Naive B cell (primary cell): ENCODE measurements around the gene TRAPPC5. TPM values are rescaled to one million over a fixed set of nuclear protein-coding genes. Genes with fewer than 3 reads are reported as not detected.
"Not testable (repeated sequence)": the region's sequence is repeated elsewhere in the genome, so short reads cannot be mapped to it uniquely, and the experiment has no call there.

Experiments
- ATAC-seq, 2 donors: fragments of 150-1000 bp; cut with Tn5 transposase; 2 replicates each; pipeline ENCODE4 v1.10.0; 2021; ENCODE audit warnings: low read depth in 2 of 2, mild to moderate bottlenecking in 2 of 2, moderate library complexity in 2 of 2
- DNase-seq: peaks from one replicate; pipeline ENCODE4 v3.0.0; 2022
- H3K27ac Mint-ChIP-seq, 6 donors: one replicate each; pipeline ENCODE4 v1.8.0; 2020 to 2022; ENCODE audit warnings: mild to moderate bottlenecking in 6 of 6, mixed read lengths in 6 of 6, moderate library complexity in 5 of 6, inconsistent platforms in 2 of 6
- H3K27me3 Mint-ChIP-seq, 3 donors: one replicate each; pipeline ENCODE4 v1.8.0; 2021 to 2022; ENCODE audit warnings: mixed read lengths in 3 of 3, mild to moderate bottlenecking in 1 of 3
- H3K36me3 Mint-ChIP-seq, 2 donors: one replicate each; pipeline ENCODE4 v1.8.0; 2020 to 2022; ENCODE audit warnings: mixed read lengths in 2 of 2, inconsistent platforms in 1 of 2, mild to moderate bottlenecking in 1 of 2
- H3K4me1 Mint-ChIP-seq, 3 donors: one replicate each; pipeline ENCODE4 v1.8.0; 2020 to 2022; ENCODE audit warnings: mixed read lengths in 3 of 3, inconsistent platforms in 1 of 3, mild to moderate bottlenecking in 1 of 3, moderate library complexity in 1 of 3
- H3K4me3 Mint-ChIP-seq, 8 donors: one replicate each; pipeline ENCODE4 v1.8.0; 2020 to 2022; ENCODE audit warnings: mild to moderate bottlenecking in 8 of 8, mixed read lengths in 8 of 8, moderate library complexity in 8 of 8, inconsistent platforms in 2 of 8
- H3K9me3 Mint-ChIP-seq, 7 donors: one replicate each; pipeline ENCODE4 v1.8.0; 2020 to 2022; ENCODE audit warnings: mixed read lengths in 7 of 7, mild to moderate bottlenecking in 5 of 7, inconsistent platforms in 2 of 7, moderate library complexity in 1 of 7
- polyA plus RNA-seq, 6 donors: library from polyadenylated mRNA; unstranded; fragments of 300-500 nt; fragmentation: Illumina TruSeq; gene quantifications; one replicate each; pipeline ENCODE4 v1.2.3, GENCODE V29; 2021; ENCODE audit warnings: low read depth in 6 of 6

Gene TRAPPC5
- polyA plus RNA-seq, 6 donors from 2014 or later = 171 to 260 (median 224) TPM

DNA sequence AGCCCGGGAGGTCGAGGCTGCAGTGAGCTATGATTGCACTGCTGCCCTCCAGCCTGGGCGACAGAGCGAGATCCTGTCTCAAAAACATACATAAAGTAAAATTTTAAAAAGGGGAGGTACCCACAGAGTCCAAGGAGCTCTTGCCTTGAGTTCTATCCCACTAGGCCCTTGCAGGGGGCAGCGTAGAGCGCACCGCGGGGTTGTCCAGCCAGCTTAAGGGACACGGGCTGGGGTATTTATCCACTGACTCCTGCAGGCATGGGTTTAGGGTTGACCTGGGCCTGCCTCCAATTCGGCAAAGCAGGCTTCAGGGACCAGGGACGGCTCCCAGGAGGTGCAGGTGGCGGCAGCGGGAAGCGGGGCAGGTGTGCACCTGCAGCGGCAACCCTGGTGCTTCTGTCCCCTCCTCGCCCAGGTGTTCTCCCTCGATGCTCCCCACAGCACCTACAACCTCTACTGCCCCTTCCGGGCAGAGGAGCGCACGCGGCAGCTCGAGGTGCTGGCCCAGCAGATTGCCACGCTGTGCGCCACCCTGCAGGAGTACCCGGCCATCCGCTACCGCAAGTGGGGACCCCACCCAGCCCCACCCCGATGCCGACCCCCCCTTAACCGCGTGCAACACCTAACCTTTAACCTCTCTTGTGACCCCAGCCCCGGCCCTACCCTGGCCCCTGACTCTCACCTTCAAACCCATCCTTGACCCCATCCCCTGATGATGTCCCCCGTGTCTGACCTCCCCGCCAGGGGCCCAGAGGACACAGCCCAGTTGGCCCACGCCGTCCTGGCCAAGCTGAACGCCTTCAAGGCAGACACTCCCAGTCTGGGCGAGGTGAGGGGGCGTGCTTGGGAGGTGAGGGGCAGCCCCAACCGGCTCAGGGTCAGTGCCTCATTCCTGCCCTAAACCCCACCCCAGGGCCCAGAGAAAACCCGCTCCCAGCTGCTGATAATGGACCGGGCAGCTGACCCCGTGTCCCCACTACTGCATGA, 39.0 kb upstream of the TRAPPC5 start:
- ATAC-seq (no peak), DNase-seq (no peak)
- peaks cover 0 to 18% of the 10 kb centered on the region in 2 donors for H3K36me3 Mint-ChIP-seq
- no peak overlapping the region for H3K27ac Mint-ChIP-seq
- H3K27me3 Mint-ChIP-seq = no peaks in the 10 kb centered on the region
- H3K4me3 Mint-ChIP-seq = no peak overlapping the region
- peaks cover 31 to 44% (median 31%) of the 10 kb centered on the region in 3 donors for H3K4me1 Mint-ChIP-seq
- peaks cover 0 to 1% (median 0%) of the 10 kb centered on the region in 7 donors for H3K9me3 Mint-ChIP-seq

- Mint-ChIP-seq H3K27ac (peak overlapping the region in 1 of 6 donors; percentile 32), H3K27me3 (no peaks in the 10 kb centered on the region), H3K4me1 (peaks cover 25 to 37% (median 29%) of the 10 kb centered on the region in 3 donors), H3K4me3 (no peak overlapping the region), H3K9me3 (peaks cover 0 to 1% (median 0%) of the 10 kb centered on the region in 7 donors), H3K36me3 (peaks cover 0 to 18% of the 10 kb centered on the region in 2 donors)
- DNase-seq = no peak
- ATAC-seq = no peak
These were observed 38.2 kb upstream of the TRAPPC5 start for GRCh38 chr19:7642295-7643030.

DNA sequence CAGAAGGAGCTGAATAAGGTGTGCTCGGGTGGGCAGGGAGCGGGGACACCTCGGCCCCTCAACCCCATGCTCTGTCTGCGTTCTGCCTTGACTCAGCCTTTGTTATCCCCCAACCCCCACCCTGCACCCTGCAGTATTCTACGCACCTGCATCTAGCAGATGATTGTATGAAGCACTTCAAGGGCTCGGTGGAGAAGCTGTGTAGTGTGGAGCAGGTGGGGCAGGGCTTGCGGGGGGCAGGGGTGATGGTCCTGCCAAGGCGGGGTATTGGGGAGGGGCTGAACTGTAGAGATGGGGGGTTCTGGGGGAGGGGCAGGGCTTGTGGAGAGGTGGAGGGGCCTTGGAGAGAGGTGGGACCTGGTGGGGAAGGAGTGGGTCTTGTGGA, 37.6 kb upstream of the TRAPPC5 start:
- H3K9me3 Mint-ChIP-seq = peaks cover 0 to 1% (median 0%) of the 10 kb centered on the region in 7 donors
- H3K36me3 Mint-ChIP-seq = peaks cover 0 to 18% of the 10 kb centered on the region in 2 donors
- DNase-seq (no peak), ATAC-seq (no peak)
- H3K4me1 Mint-ChIP-seq = peaks cover 25 to 31% (median 25%) of the 10 kb centered on the region in 3 donors
- no peaks in the 10 kb centered on the region for H3K27me3 Mint-ChIP-seq
- peak overlapping the region in 1 of 6 donors; percentile 32 for H3K27ac Mint-ChIP-seq
- no peak overlapping the region for H3K4me3 Mint-ChIP-seq

- not testable (repeated sequence) for H3K9me3 Mint-ChIP-seq, H3K27me3 Mint-ChIP-seq, DNase-seq, ATAC-seq
- Mint-ChIP-seq H3K36me3 (peaks cover 0 to 18% of the 10 kb centered on the region in 2 donors), H3K27ac (peak overlapping the region in 1 of 6 donors; percentile 69), H3K4me3 (peak overlapping the region in 1 of 8 donors; percentile 35), H3K4me1 (peaks cover 19 to 24% (median 24%) of the 10 kb centered on the region in 3 donors)
These were observed 36.7 kb upstream of the TRAPPC5 start for GRCh38 chr19:7643629-7644549.

- peaks cover 0 to 18% of the 10 kb centered on the region in 2 donors for H3K36me3 Mint-ChIP-seq
- H3K9me3 Mint-ChIP-seq = peaks cover 0 to 1% (median 0%) of the 10 kb centered on the region in 7 donors
- no peak for DNase-seq
- no peak for ATAC-seq
- peaks cover 12 to 18% (median 18%) of the 10 kb centered on the region in 3 donors for H3K4me1 Mint-ChIP-seq
- H3K27me3 Mint-ChIP-seq = no peaks in the 10 kb centered on the region
- peak overlapping the region in 1 of 8 donors; percentile 35 for H3K4me3 Mint-ChIP-seq
- H3K27ac Mint-ChIP-seq = no peak overlapping the region
These were observed 36.1 kb upstream of the TRAPPC5 start for GRCh38 chr19:7644550-7644877.

- Mint-ChIP-seq H3K9me3 (no peaks in the 10 kb centered on the region), H3K4me1 (peaks cover 6 to 11% (median 11%) of the 10 kb centered on the region in 3 donors), H3K27me3 (no peaks in the 10 kb centered on the region), H3K36me3 (peaks cover 0 to 11% of the 10 kb centered on the region in 2 donors), H3K4me3 (peak overlapping the region in 1 of 8 donors; percentile 75), H3K27ac (peak overlapping the region in 1 of 6 donors; percentile 83)
- ATAC-seq (no peak), DNase-seq (no peak)
These were observed 35.5 kb upstream of the TRAPPC5 start for GRCh38 chr19:7645163-7645562.

DNA sequence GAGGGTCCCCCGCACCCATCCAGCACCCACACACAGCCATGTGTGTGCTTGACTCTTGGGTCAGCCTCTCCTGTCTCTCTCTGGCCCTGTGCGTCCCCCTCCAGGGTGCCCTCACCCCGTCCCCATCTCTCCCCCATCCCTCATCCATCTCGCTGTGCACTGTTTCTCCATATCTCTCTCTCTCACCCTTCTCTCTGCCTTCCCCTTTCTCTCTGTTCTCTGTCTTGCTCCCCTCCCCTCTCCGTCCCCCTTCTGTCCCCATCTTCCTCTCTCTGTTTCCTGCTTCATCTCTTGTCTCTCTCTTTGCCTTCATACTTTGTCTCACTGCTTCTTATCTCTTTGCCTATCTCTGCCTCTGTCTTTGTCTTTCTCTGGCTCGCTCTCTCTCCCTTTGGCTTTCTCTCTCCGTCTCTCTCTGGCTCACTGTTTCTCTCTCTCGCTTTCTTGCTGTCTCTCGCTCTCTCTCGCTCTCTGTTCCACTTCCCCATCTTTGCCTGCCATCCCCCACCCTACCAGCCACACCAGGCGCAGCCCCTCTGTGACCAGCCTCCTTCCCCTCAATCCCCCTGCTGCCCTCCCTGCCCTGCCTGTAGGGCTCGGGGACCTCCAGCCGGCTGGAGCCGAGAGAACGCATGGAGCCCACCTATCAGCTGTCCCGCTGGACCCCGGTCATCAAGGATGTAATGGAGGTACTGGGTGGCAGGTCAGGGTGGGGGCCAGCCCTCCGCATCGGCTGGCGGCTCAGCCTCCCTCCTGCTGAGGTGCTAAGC, 34.8 kb upstream of the TRAPPC5 start:
- Mint-ChIP-seq H3K4me3 (peak overlapping the region in 1 of 8 donors; percentile 44), H3K9me3 (no peaks in the 10 kb centered on the region), H3K4me1 (peaks cover 2 to 9% (median 7%) of the 10 kb centered on the region in 3 donors), H3K27ac (peak overlapping the region in 1 of 6 donors; percentile 30), H3K27me3 (no peaks in the 10 kb centered on the region), H3K36me3 (peaks cover 0 to 10% of the 10 kb centered on the region in 2 donors)
- DNase-seq (no peak), ATAC-seq (no peak)

DNA sequence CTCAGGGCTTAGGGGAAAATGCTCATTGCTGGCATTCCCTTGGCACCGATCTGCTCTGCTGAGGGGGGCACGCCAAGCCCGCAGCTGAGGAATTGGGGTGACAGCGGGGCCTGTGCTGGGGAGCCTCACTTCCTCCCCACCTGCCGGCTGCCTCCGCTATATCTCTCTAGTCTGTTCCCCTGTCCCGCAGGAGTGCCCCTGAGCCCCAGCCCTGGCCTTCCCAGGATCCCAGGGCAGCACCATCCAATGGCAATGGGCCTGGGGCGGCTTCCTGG, 34.3 kb upstream of the TRAPPC5 start:
- Mint-ChIP-seq H3K4me3 (no peak overlapping the region), H3K9me3 (no peaks in the 10 kb centered on the region), H3K36me3 (peaks cover 0 to 10% of the 10 kb centered on the region in 2 donors), H3K27ac (peak overlapping the region in 1 of 6 donors; percentile 79), H3K27me3 (no peaks in the 10 kb centered on the region), H3K4me1 (peaks cover 2 to 9% (median 7%) of the 10 kb centered on the region in 3 donors)
- DNase-seq = no peak
- no peak for ATAC-seq

DNA sequence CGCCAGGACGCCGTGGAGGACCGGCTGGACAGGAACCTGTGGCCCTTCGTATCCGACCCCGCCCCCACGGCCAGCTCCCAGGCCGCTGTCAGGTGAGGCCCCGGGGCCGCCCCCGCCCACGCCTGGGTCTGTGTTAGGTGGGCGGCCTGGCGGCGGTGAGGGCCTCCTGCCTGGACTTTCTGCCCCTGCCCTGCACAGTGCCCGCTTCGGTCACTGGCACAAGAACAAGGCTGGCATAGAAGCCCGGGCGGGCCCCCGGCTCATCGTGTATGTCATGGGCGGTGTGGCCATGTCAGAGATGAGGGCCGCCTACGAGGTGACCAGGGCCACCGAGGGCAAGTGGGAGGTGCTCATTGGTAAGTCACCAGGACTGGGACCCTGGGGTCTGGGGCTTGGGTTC, 33.5 kb upstream of the TRAPPC5 start:
- no peaks in the 10 kb centered on the region for H3K9me3 Mint-ChIP-seq
- no peak overlapping the region for H3K27ac Mint-ChIP-seq
- DNase-seq (no peak), ATAC-seq (no peak)
- H3K36me3 Mint-ChIP-seq = peaks cover 0 to 10% of the 10 kb centered on the region in 2 donors
- H3K4me3 Mint-ChIP-seq = no peak overlapping the region
- peaks cover 8 to 11% (median 9%) of the 10 kb centered on the region in 3 donors for H3K4me1 Mint-ChIP-seq
- H3K27me3 Mint-ChIP-seq = peaks cover 0 to 1% (median 0%) of the 10 kb centered on the region in 3 donors

DNA sequence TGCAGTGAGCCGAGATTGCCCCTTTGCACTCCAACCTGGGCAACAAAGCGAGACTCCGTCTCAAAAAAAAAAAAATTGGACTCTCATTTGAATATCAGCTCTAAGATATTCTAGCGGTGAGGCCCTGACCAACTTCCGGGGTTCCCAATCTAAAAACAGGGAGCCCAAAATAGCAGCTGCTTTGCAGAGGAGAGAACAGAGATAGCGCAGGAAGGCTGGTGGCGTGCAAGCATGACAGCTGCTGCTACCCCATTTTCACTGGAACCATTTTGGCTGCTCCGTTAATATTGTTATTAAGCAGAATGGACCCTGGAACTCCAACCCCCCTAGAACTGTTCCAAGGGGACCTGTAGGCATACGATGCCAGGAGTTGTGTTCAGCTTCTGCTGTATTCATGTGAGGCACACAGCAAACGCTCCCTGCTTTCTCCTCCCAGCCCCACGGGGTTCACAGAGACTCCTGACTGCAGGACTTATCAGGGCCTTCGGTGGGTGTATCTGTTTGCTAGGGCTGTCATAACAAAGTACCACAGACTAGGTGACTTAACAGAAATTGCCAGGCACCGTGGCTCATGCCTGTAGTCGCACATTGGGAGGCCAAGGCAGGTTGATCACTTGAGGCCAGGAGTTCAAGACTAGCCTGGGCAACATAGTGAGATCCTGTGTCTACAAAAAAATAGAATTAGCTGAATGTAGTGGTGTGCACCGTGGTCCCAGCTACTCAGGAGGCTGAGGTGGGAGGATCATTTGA, 32.2 kb upstream of the TRAPPC5 start:
- Mint-ChIP-seq H3K27me3 (peaks cover 0 to 10% (median 0%) of the 10 kb centered on the region in 3 donors), H3K4me3 (no peak overlapping the region), H3K4me1 (peaks cover 14 to 20% (median 19%) of the 10 kb centered on the region in 3 donors), H3K27ac (no peak overlapping the region), H3K36me3 (peaks cover 0 to 10% of the 10 kb centered on the region in 2 donors), H3K9me3 (no peaks in the 10 kb centered on the region)
- DNase-seq (no peak), ATAC-seq (no peak)

DNA sequence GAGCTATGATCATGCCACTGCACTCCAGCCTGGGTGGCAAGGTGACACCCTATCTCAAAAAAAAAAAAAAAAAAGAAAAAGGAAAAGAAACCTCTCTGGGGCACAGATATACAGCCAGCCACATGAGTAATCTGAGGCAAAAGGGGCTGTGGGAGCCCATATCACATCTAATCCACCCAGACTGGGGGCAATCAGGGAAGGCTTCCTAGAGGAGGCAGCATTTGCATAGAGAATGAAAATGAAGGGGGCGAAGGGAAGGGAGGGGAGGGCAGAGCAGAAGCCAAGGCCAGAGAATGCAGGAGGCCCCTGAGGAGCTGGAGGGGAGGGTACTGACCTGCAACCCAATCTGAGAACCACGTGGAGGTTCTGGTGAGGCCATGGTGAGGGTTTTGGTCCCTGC, 30.5 kb upstream of the TRAPPC5 start:
- H3K4me3 Mint-ChIP-seq = peak overlapping the region in 1 of 8 donors; percentile 70
- no peak for DNase-seq
- peaks cover 0 to 10% (median 0%) of the 10 kb centered on the region in 3 donors for H3K27me3 Mint-ChIP-seq
- H3K27ac Mint-ChIP-seq = peak overlapping the region in 1 of 6 donors; percentile 71
- H3K4me1 Mint-ChIP-seq = peaks cover 13 to 16% (median 14%) of the 10 kb centered on the region in 3 donors
- no peak for ATAC-seq
- H3K36me3 Mint-ChIP-seq = peaks cover 0 to 10% of the 10 kb centered on the region in 2 donors
- H3K9me3 Mint-ChIP-seq = no peaks in the 10 kb centered on the region
